Cardiac ventricle fibroblast (primary cell): ENCODE results near the gene NIBAN1. TPM values are rescaled to one million over a fixed set of nuclear protein-coding genes. Genes with fewer than 3 reads are reported as not detected.

Experiments
- total RNA-seq: library from RNA; depleted of rRNA; stranded (reverse); fragments of >200 nt; gene quantifications from 2 replicates; pipeline ENCODE4 v1.2.3, GENCODE V29; 2015

The NIBAN1 gene, protein sequence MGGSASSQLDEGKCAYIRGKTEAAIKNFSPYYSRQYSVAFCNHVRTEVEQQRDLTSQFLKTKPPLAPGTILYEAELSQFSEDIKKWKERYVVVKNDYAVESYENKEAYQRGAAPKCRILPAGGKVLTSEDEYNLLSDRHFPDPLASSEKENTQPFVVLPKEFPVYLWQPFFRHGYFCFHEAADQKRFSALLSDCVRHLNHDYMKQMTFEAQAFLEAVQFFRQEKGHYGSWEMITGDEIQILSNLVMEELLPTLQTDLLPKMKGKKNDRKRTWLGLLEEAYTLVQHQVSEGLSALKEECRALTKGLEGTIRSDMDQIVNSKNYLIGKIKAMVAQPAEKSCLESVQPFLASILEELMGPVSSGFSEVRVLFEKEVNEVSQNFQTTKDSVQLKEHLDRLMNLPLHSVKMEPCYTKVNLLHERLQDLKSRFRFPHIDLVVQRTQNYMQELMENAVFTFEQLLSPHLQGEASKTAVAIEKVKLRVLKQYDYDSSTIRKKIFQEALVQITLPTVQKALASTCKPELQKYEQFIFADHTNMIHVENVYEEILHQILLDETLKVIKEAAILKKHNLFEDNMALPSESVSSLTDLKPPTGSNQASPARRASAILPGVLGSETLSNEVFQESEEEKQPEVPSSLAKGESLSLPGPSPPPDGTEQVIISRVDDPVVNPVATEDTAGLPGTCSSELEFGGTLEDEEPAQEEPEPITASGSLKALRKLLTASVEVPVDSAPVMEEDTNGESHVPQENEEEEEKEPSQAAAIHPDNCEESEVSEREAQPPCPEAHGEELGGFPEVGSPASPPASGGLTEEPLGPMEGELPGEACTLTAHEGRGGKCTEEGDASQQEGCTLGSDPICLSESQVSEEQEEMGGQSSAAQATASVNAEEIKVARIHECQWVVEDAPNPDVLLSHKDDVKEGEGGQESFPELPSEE
- total RNA-seq: 10.5 and 11.7 TPM in 2 replicates

DNA sequence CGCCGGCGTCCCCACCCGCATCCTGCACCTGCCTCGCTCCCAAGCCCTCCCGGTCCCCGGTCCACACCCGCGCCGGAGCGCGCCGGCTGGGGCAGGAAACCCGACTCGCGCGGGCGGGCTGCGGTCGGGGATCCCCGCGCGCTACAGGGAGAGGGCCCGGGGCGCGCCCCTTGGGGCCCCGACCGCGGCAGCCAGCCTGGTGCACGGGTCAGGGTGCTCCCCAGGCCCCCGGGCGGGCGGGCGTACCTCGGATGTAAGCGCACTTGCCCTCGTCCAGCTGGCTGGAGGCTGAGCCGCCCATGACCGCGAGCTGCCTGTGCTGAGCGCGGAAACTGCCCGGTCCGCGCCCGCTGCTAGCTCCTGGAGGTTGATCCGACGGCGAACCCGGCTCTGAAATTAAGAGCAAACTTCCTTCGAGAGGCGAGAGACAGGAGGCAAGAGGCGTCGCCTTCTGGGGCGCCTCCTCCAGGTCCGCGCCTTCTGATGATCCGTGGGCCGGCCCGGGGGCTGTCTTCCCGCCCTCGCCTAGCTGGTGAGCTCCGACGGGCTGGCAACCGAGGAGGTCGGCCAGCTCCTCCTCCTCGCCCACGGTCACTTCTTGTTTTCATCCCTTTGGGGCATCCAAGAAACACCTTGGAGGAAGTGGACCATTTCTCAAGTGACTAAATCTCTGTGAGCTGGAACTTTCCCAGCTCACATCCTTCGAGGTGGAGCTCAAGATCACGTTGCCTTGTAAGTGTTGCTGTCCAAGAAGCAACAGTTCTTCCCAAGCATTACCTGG lies at the start of gene NIBAN1:
NIBAN1 (minus strand) TSS at position 453 of the 781 bp plus-strand sequence; CDS start at position 301, 152 bp downstream.

Other genes starting within 250 kb of the NIBAN1 start
- gene EDEM3, start 219.7 kb downstream of the NIBAN1 start, total RNA-seq: 37.0 and 40.1 TPM in 2 replicates
- 11.2 and 13.7 TPM in 2 replicates for gene RNF2, start 71.0 kb upstream of the NIBAN1 start, total RNA-seq
- gene TRMT1L, start 182.4 kb upstream of the NIBAN1 start, total RNA-seq: 24.6 and 25.5 TPM in 2 replicates
- gene SWT1, start 182.7 kb upstream of the NIBAN1 start, total RNA-seq: 3.1 and 4.3 TPM in 2 replicates